ENCODE measurements around the gene NUDT1. TPM values are rescaled to one million over a fixed set of nuclear protein-coding genes. Genes with fewer than 3 reads are reported as not detected.

NUDT1 gene
- total and polyA plus RNA-seq, 4 donors = 14.1 to 38.1 (median 33.2) TPM

DNA sequence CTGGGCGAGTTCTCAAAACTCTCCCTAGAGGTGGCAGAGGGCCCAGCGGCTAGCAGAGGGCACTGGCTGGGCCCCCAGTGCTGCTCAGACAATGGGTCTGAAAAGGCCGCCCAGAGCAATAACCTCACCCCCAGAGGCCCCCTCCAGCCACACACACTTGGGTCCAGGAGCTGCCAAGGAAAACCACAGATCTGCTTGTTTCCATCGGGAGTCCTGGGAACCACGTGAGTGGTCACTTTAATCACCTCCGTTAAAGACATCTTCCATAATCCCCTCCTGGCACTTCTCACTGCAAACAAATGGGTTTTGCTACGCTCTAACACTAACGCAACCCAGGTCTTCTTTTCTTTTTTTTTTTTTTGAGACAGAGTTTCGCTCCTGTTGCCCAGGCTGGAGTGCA is 30.0 kb downstream of the NUDT1 start:
- 78% methylated on average over 8 of the region's 9 CpGs for WGBS (ENCODE audit: insufficient coverage)
- H3K36me3 ChIP-seq (ENCODE audit: control insufficient read depth, insufficient read depth, low read length) = peaks cover 56% of the 10 kb centered on the region
- no peak overlapping the region for H3K4me3 ChIP-seq (ENCODE audit: low read depth, low read length)
- no peaks in the 10 kb centered on the region for H3K27me3 ChIP-seq (ENCODE audit: control insufficient read depth, insufficient read depth, low read length)
- no peaks in the 10 kb centered on the region for H3K9me3 ChIP-seq (ENCODE audit: control insufficient read depth, insufficient read depth, low read length)
- DNase-seq (ENCODE audit: low read depth in 4 of 6, low spot score in 6 of 6) = no peak
- H3K27ac ChIP-seq (ENCODE audit: low read depth, low read length) = no peak overlapping the region
- H3K4me1 ChIP-seq (ENCODE audit: control insufficient read depth, insufficient read depth, low read length) = peaks cover 9% of the 10 kb centered on the region

DNA sequence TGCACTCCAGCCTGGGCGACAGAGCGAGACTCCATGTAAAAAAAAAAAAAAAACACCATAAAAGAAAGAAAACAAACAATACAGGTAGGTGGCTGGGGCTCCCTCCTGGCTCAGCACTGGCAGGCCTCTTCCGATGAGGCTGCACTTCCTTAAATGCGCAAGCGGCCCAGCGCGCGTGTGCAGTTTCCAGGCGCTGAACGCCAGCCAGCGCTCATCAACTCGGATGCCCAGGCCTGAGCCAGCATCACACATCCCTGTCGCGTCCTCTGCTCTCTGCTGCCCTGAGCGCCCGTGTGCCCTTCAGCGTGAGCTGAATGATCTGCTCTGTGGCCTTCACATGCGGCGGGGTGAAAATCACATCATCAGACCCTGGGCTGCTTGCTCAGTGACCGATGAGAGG is 31.8 kb downstream of the NUDT1 start:
- no peak overlapping the region for H3K27ac ChIP-seq (ENCODE audit: low read depth, low read length)
- DNase-seq (ENCODE audit: low read depth in 4 of 6, low spot score in 6 of 6) = no peak
- no peaks in the 10 kb centered on the region for H3K9me3 ChIP-seq (ENCODE audit: control insufficient read depth, insufficient read depth, low read length)
- no peaks in the 10 kb centered on the region for H3K27me3 ChIP-seq (ENCODE audit: control insufficient read depth, insufficient read depth, low read length)
- H3K4me3 ChIP-seq (ENCODE audit: low read depth, low read length) = no peak overlapping the region
- peaks cover 9% of the 10 kb centered on the region for H3K4me1 ChIP-seq (ENCODE audit: control insufficient read depth, insufficient read depth, low read length)
- 96% methylated on average over 18 of the region's 20 CpGs for WGBS (ENCODE audit: insufficient coverage)
- H3K36me3 ChIP-seq (ENCODE audit: control insufficient read depth, insufficient read depth, low read length) = peaks cover 68% of the 10 kb centered on the region

DNA sequence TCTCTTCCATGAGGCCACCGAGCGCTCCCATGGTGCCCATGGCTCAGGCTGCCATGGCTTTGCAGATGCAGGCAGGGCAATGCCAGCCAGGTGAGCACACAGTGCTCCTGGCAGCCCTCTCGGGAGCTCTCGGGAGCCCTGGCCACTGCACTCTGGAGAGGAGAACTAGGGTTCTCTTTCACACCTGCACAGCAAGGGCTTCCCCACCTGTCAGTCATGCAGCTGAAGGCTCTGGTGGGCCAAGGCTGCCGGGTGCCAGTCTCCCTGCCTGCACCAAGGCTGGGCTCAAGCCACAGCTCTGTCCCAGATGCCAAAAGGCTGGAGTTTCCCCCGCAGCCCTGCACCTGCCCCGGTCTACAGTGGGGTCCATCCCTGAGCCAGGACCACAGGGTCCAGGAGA is 32.6 kb downstream of the NUDT1 start:
- no peaks in the 10 kb centered on the region for H3K9me3 ChIP-seq (ENCODE audit: control insufficient read depth, insufficient read depth, low read length)
- no peaks in the 10 kb centered on the region for H3K27me3 ChIP-seq (ENCODE audit: control insufficient read depth, insufficient read depth, low read length)
- H3K27ac ChIP-seq (ENCODE audit: low read depth, low read length) = no peak overlapping the region
- H3K36me3 ChIP-seq (ENCODE audit: control insufficient read depth, insufficient read depth, low read length) = peaks cover 66% of the 10 kb centered on the region
- peaks cover 6% of the 10 kb centered on the region for H3K4me1 ChIP-seq (ENCODE audit: control insufficient read depth, insufficient read depth, low read length)
- DNase-seq (ENCODE audit: low read depth in 4 of 6, low spot score in 6 of 6) = no peak
- no peak overlapping the region for H3K4me3 ChIP-seq (ENCODE audit: low read depth, low read length)
- WGBS (ENCODE audit: insufficient coverage) = 86% methylated on average over 7 of the region's 7 CpGs

DNA sequence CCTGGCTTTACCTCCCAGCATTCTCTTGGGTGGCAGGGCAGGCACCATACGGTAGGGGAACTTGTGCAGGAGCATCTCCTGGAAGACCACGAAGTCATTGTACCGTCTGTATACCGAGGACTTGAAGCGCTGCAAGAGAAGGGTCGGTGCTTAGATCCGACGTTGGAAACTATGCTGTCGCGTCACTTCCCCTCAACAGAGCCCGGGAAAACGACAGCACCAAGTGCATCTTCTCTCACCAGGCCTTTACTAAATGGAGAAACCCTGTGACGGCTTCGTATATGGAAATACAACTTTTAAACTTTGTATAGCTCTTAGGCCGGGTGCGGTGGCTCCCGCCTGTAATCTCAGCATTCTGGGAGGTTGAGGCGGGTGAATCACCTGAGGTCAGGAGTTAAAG is 33.1 kb downstream of the NUDT1 start:
- H3K4me1 ChIP-seq (ENCODE audit: control insufficient read depth, insufficient read depth, low read length) = peaks cover 2% of the 10 kb centered on the region
- WGBS (ENCODE audit: insufficient coverage) = 96% methylated on average over 12 of the region's 18 CpGs
- H3K27ac ChIP-seq (ENCODE audit: low read depth, low read length) = no peak overlapping the region
- no peaks in the 10 kb centered on the region for H3K27me3 ChIP-seq (ENCODE audit: control insufficient read depth, insufficient read depth, low read length)
- no peak overlapping the region for H3K4me3 ChIP-seq (ENCODE audit: low read depth, low read length)
- H3K36me3 ChIP-seq (ENCODE audit: control insufficient read depth, insufficient read depth, low read length) = peaks cover 62% of the 10 kb centered on the region
- no peaks in the 10 kb centered on the region for H3K9me3 ChIP-seq (ENCODE audit: control insufficient read depth, insufficient read depth, low read length)
- DNase-seq (ENCODE audit: low read depth in 4 of 6, low spot score in 6 of 6) = no peak

DNA sequence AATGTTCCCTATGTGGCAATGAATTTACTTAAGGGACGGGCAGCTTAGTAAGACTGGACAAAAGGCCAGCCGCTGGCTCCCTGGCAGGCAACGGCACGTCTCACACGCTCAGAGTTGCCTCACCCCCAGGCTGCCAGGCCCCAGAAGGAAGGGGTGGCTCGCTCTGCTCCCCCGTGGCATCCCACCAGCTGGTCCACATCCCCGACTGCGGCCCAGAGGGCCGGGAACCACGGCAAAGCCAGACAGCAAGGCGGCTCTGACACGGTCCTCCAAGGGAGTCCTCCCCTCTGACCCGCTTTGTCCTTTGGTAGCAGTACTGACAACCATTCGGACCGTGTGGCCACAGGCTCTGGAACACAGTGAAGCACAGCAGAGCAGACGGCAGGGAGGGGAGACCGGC is 34.1 kb downstream of the NUDT1 start:
- H3K4me1 ChIP-seq (ENCODE audit: control insufficient read depth, insufficient read depth, low read length) = peaks cover 2% of the 10 kb centered on the region
- 82% methylated on average over 17 of the region's 18 CpGs for WGBS (ENCODE audit: insufficient coverage)
- no peak for DNase-seq (ENCODE audit: low read depth in 4 of 6, low spot score in 6 of 6)
- peaks cover 52% of the 10 kb centered on the region for H3K36me3 ChIP-seq (ENCODE audit: control insufficient read depth, insufficient read depth, low read length)
- no peak overlapping the region for H3K4me3 ChIP-seq (ENCODE audit: low read depth, low read length)
- no peak overlapping the region for H3K27ac ChIP-seq (ENCODE audit: low read depth, low read length)
- no peaks in the 10 kb centered on the region for H3K9me3 ChIP-seq (ENCODE audit: control insufficient read depth, insufficient read depth, low read length)
- no peaks in the 10 kb centered on the region for H3K27me3 ChIP-seq (ENCODE audit: control insufficient read depth, insufficient read depth, low read length)

DNA sequence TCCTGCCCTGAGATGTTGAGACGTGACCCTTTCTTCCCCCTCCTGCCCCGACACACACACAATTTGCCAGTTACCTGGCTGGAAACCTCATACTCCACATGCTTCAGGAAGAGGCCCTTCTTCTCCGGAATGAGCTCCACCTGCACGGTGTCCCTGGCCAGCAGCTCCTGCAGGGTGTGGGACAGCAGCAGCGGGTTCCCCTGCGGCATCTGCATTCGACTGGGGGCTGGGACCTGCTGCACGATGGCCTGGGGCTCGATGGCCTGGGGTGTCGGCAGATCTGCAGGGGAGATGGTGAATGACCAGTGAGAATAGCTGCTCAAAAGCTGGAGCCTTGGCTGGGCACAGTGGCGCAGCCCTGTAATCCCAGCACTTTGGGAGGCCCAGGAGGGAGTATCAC is 36.0 kb downstream of the NUDT1 start:
- Histone ChIP-seq H3K27me3 (ENCODE audit: control insufficient read depth, insufficient read depth, low read length) (no peaks in the 10 kb centered on the region), H3K4me3 (ENCODE audit: low read depth, low read length) (no peak overlapping the region), H3K27ac (ENCODE audit: low read depth, low read length) (no peak overlapping the region), H3K36me3 (ENCODE audit: control insufficient read depth, insufficient read depth, low read length) (peaks cover 44% of the 10 kb centered on the region), H3K9me3 (ENCODE audit: control insufficient read depth, insufficient read depth, low read length) (no peaks in the 10 kb centered on the region), H3K4me1 (ENCODE audit: control insufficient read depth, insufficient read depth, low read length) (peaks cover 17% of the 10 kb centered on the region)
- DNase-seq (ENCODE audit: low read depth in 4 of 6, low spot score in 6 of 6) = no peak
- 92% methylated on average over 11 of the region's 11 CpGs for WGBS (ENCODE audit: insufficient coverage)

DNA sequence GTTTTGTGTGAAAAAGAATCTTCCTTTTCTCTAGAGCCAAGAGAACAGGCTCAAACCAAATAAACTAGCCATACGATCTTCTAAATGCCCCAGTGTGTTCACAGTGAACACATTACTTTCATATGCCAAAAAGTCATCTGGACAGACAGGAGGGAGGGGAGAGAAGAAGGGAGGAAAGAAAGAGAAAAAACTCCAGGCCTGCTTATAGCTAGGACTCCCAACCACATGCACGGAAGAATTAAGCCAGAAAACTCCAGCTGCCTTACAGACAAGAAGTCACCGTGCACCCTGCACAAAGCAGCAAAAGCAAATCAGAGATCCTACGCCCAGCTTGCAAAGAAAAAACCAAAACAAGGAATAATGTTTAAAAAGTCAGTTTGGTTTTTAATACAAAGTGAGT is 37.9 kb downstream of the NUDT1 start:
- no CpG with 5 or more reads among the region's 4 CpGs for WGBS (ENCODE audit: insufficient coverage)
- Histone ChIP-seq H3K4me1 (ENCODE audit: control insufficient read depth, insufficient read depth, low read length) (peaks cover 17% of the 10 kb centered on the region), H3K27ac (ENCODE audit: low read depth, low read length) (peak overlapping the region; percentile 10), H3K4me3 (ENCODE audit: low read depth, low read length) (no peak overlapping the region), H3K36me3 (ENCODE audit: control insufficient read depth, insufficient read depth, low read length) (peaks cover 30% of the 10 kb centered on the region), H3K9me3 (ENCODE audit: control insufficient read depth, insufficient read depth, low read length) (no peaks in the 10 kb centered on the region), H3K27me3 (ENCODE audit: control insufficient read depth, insufficient read depth, low read length) (no peaks in the 10 kb centered on the region)
- peak in 1 of 6 donors; percentile 50 for DNase-seq (ENCODE audit: low read depth in 4 of 6, low spot score in 6 of 6)

DNA sequence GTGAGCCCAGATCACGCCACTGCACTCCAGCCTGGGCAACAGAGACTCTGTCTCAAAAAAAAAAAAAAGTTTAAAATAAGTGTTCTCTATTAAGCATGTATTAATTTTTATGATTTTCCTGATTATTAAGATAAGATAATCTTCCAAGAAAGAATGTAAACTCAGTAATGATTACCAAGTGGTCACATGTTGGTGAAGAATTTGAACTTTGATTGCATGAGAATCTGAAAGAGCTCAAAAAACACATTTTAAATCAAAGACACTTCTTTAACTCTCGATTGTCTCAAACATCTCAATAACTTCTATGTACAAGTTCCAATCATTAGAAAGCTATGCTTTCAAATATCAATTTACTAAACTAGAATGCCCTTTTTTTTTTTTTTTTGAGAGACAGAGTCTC is 38.4 kb downstream of the NUDT1 start:
- H3K9me3 ChIP-seq (ENCODE audit: control insufficient read depth, insufficient read depth, low read length) = no peaks in the 10 kb centered on the region
- no peak for DNase-seq (ENCODE audit: low read depth in 4 of 6, low spot score in 6 of 6)
- no peak overlapping the region for H3K4me3 ChIP-seq (ENCODE audit: low read depth, low read length)
- H3K27ac ChIP-seq (ENCODE audit: low read depth, low read length) = no peak overlapping the region
- no peaks in the 10 kb centered on the region for H3K27me3 ChIP-seq (ENCODE audit: control insufficient read depth, insufficient read depth, low read length)
- WGBS (ENCODE audit: insufficient coverage) = 100% methylated on average over 1 of the region's 2 CpGs
- H3K4me1 ChIP-seq (ENCODE audit: control insufficient read depth, insufficient read depth, low read length) = peaks cover 17% of the 10 kb centered on the region
- peaks cover 27% of the 10 kb centered on the region for H3K36me3 ChIP-seq (ENCODE audit: control insufficient read depth, insufficient read depth, low read length)

DNA sequence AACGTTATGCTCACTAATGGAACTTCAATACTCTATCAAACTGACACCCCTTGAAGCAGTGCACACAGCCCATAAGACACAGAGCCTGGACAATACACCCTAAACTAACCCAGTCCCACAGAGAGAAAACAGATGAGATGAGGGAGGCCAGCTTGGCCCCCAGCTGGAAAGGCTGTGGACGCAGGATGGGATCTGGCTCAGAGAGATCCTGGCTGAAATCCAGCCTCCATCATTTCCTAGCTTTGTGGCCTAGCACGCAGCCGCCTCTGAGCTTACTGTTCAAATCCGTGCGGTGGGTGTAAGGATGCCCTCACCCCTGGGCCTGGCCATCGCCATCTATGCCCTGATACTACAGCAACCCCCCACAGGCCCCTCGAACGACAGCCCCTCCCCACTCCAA is 39.5 kb downstream of the NUDT1 start:
- peaks cover 20% of the 10 kb centered on the region for H3K36me3 ChIP-seq (ENCODE audit: control insufficient read depth, insufficient read depth, low read length)

DNA sequence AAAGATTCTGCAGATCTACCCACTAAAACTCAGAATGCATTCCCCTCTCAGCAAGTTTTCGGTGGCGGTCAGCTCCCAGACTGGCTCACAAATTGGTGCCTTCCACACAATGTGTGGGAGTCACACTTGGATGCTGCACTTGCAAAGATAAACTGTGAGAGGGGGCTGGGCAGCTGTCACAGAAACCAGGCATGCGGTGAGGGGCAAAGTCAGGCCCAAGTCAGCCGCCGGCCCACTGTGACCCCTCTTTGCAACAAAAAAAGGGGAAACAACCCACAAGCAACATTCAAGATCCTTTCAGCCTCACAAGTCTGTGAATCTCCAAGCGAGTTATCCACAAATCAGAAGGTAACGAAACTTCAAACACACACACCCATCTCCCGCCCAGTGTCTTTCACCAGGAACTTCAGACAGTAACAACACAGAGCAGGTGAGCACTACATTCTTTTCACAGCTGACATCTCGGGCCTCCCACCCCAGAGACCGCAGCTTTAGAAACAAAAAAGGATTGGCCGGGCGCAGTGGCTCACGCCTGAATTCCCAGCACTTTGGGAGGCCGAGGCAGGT is 40.2 kb downstream of the NUDT1 start:
- Histone ChIP-seq H3K27me3 (ENCODE audit: control insufficient read depth, insufficient read depth, low read length) (no peaks in the 10 kb centered on the region), H3K36me3 (ENCODE audit: control insufficient read depth, insufficient read depth, low read length) (peaks cover 14% of the 10 kb centered on the region), H3K27ac (ENCODE audit: low read depth, low read length) (peak overlapping the region; percentile 57), H3K4me3 (ENCODE audit: low read depth, low read length) (no peak overlapping the region), H3K9me3 (ENCODE audit: control insufficient read depth, insufficient read depth, low read length) (no peaks in the 10 kb centered on the region), H3K4me1 (ENCODE audit: control insufficient read depth, insufficient read depth, low read length) (peaks cover 17% of the 10 kb centered on the region)
- WGBS (ENCODE audit: insufficient coverage) = 78% methylated on average over 12 of the region's 14 CpGs
- DNase-seq (ENCODE audit: low read depth in 4 of 6, low spot score in 6 of 6) = no peak

More for the DNA sequence above, 39.5 kb downstream of the NUDT1 start:
- H3K27ac ChIP-seq (ENCODE audit: low read depth, low read length) = peak overlapping the region; percentile 57
- no peaks in the 10 kb centered on the region for H3K9me3 ChIP-seq (ENCODE audit: control insufficient read depth, insufficient read depth, low read length)
- H3K4me1 ChIP-seq (ENCODE audit: control insufficient read depth, insufficient read depth, low read length) = peaks cover 17% of the 10 kb centered on the region
- DNase-seq (ENCODE audit: low read depth in 4 of 6, low spot score in 6 of 6) = peak in 4 of 6 donors; percentile 33 to 73 (median 51)
- no peak overlapping the region for H3K4me3 ChIP-seq (ENCODE audit: low read depth, low read length)
- H3K27me3 ChIP-seq (ENCODE audit: control insufficient read depth, insufficient read depth, low read length) = no peaks in the 10 kb centered on the region
- WGBS (ENCODE audit: insufficient coverage) = 28% methylated on average over 9 of the region's 9 CpGs
